A549 (cell line): ENCODE results near the gene BCAS1. TPM values are rescaled to one million over a fixed set of nuclear protein-coding genes. Genes with fewer than 3 reads are reported as not detected.

Source experiments
- ATAC-seq, 2 experiments: fragments of 200-7000 bp in 1 of 2; fragments of >200 bp in 1 of 2; cut with Nextera tagmentation in 1 of 2; cut with Tn5 transposase in 1 of 2; 3 replicates each; pipeline versions ENCODE4 v1.8.0 to v1.9.1; 2018 to 2020; ENCODE audit warnings: mild to moderate bottlenecking in 1 of 2, moderate library complexity in 1 of 2
- CTCF ChIA-PET: fragments of 300-600 bp; sonication (Branson Sonifier 250); formaldehyde crosslinking; extraction: SDS; loops from one replicate; lab custom pipeline; 2021; ENCODE audit warnings: antibody characterized with exemption, inconsistent platforms; lab: Yijun Ruan, JAX
- POLR2A ChIA-PET: fragments of 350-600 bp; formaldehyde crosslinking; extraction: SDS; loops from one replicate; lab custom pipeline; 2021; ENCODE audit warnings: antibody characterized with exemption, inconsistent platforms; lab: Yijun Ruan, JAX
- DNase-seq, 2 experiments: peaks; one replicate each; pipeline versions ENCODE4 v3.0.0 to v3.0.0-alpha.2; 2011 to 2016; ENCODE audit warnings: low read depth in 1 of 2, low spot score in 1 of 2
- FAIRE-seq: peaks from 2 replicates; lab custom pipeline; 2011; peaks lifted over from hg19 to GRCh38; lab: Jason Lieb, UNC
- H3K27ac ChIP-seq, 2 experiments: fragments of >200 bp; sonication (Bioruptor Twin); formaldehyde crosslinking; 3 replicates each; pipeline ENCODE4 v1.5.1; 2016 to 2017
- H3K4me1 ChIP-seq: fragments of >200 bp; sonication (Bioruptor Twin); formaldehyde crosslinking; 3 replicates; pipeline ENCODE4 v1.6.1; 2016
- H3K4me2 ChIP-seq: fragments of >200 bp; sonication (Bioruptor Twin); formaldehyde crosslinking; 3 replicates; pipeline ENCODE4 v1.6.1; 2016
- H3K4me3 ChIP-seq: fragments of >200 bp; sonication (Bioruptor Twin); formaldehyde crosslinking; 3 replicates; pipeline ENCODE4 v1.5.1; 2016
- H3K9me3 ChIP-seq: fragments of >200 bp; sonication (Bioruptor Twin); formaldehyde crosslinking; 3 replicates; pipeline ENCODE4 v1.6.1; 2016
- CHD4 ChIP-seq: fragments of 200-600 bp; sonication (generic); IDR thresholded peaks from 2 replicates; pipeline ENCODE4 v1.6.1; 2016; ENCODE audit warnings: antibody characterized with exemption, mild to moderate bottlenecking, borderline replicate concordance
- EHMT2 ChIP-seq: fragments of 200-600 bp; sonication (generic); IDR thresholded peaks from 2 replicates; pipeline ENCODE4 v1.6.1; 2016; ENCODE audit warnings: antibody characterized with exemption, low read depth, mild to moderate bottlenecking, moderate library complexity
- FOXS1 ChIP-seq: fragments of 250-450 bp; sonication (Bioruptor Pico); IDR thresholded peaks from 2 replicates; pipeline ENCODE4 v1.5.0; 2020; ENCODE audit warnings: mild to moderate bottlenecking, moderate library complexity
- GATA3 ChIP-seq: IDR thresholded peaks from 2 replicates; pipeline ENCODE4 v1.6.1; 2012; ENCODE audit warnings: borderline replicate concordance
- HDAC2 ChIP-seq: fragments of 200-600 bp; sonication (generic); IDR thresholded peaks from 2 replicates; pipeline ENCODE4 v1.6.1; 2016
- HMGXB4 ChIP-seq: fragments of 250-450 bp; sonication (Bioruptor Pico); IDR thresholded peaks from 2 replicates; pipeline ENCODE4 v1.5.0; 2021; ENCODE audit warnings: mild to moderate bottlenecking, moderate library complexity, borderline replicate concordance
- JUNB ChIP-seq: fragments of >200 bp; sonication (Bioruptor Twin); formaldehyde crosslinking; IDR thresholded peaks from 2 replicates; pipeline ENCODE4 v1.6.1; 2016
- NFE2L2 ChIP-seq: fragments of 150-350 bp; conservative IDR thresholded peaks from 2 replicates; pipeline ENCODE4 v1.6.1; 2014; ENCODE audit warnings: low read length
- NPAS2 ChIP-seq: fragments of 250-450 bp; sonication (Bioruptor Pico); IDR thresholded peaks from 2 replicates; pipeline ENCODE4 v1.8.0; 2022; ENCODE audit warnings: mild to moderate bottlenecking, moderate library complexity, borderline replicate concordance
- NR3C1 ChIP-seq: fragments of >200 bp; sonication (Bioruptor Twin); formaldehyde crosslinking; IDR thresholded peaks from 3 replicates; pipeline ENCODE4 v1.6.1; 2017
- PBX3 ChIP-seq: IDR thresholded peaks from 2 replicates; pipeline ENCODE4 v1.6.1; 2012
- POLR2A ChIP-seq: IDR thresholded peaks from 2 replicates; pipeline ENCODE4 v1.6.1; 2012; ENCODE audit warnings: mild to moderate bottlenecking, low read length
- RAD21 ChIP-seq, 2 experiments: fragments of >200 bp in 1 of 2; sonication (Bioruptor Twin) in 1 of 2; formaldehyde crosslinking in 1 of 2; IDR thresholded peaks in 1 of 2; conservative IDR thresholded peaks in 1 of 2; 2 replicates in 1 of 2; 3 replicates in 1 of 2; pipeline ENCODE4 v1.6.1; 2012 to 2018; ENCODE audit warnings: inconsistent platforms in 1 of 2
- RARB ChIP-seq: fragments of 250-450 bp; sonication (Bioruptor Pico); IDR thresholded peaks from 2 replicates; pipeline ENCODE4 v1.8.0; 2021; ENCODE audit warnings: mild to moderate bottlenecking, moderate library complexity
- RCOR1 ChIP-seq: fragments of 150-350 bp; IDR thresholded peaks from 2 replicates; pipeline ENCODE4 v1.6.1; 2014; ENCODE audit warnings: antibody characterized with exemption, low read length, low read depth
- REST ChIP-seq: fragments of 200-600 bp; sonication (generic); IDR thresholded peaks from 2 replicates; pipeline ENCODE4 v1.6.1; 2016; ENCODE audit warnings: antibody characterized with exemption, mild to moderate bottlenecking, moderate library complexity
- RFX5 ChIP-seq: fragments of 450-650 bp; IDR thresholded peaks from 2 replicates; pipeline ENCODE4 v1.7.1; 2014; ENCODE audit warnings: antibody characterized with exemption, mild to moderate bottlenecking, moderate library complexity
- RNF2 ChIP-seq: fragments of 200-600 bp; sonication (generic); IDR thresholded peaks from 2 replicates; pipeline ENCODE4 v1.6.1; 2016; ENCODE audit warnings: low read depth, mild to moderate bottlenecking, antibody characterized with exemption, moderate library complexity, borderline replicate concordance
- SMC3 ChIP-seq: fragments of >200 bp; sonication (Bioruptor Twin); formaldehyde crosslinking; IDR thresholded peaks from 3 replicates; pipeline ENCODE4 v1.6.1; 2018; ENCODE audit warnings: inconsistent platforms
- SREBF2 ChIP-seq: fragments of 450-650 bp; IDR thresholded peaks from 2 replicates; pipeline ENCODE4 v1.6.1; 2014; ENCODE audit warnings: mild to moderate bottlenecking, moderate library complexity
- TFCP2L1 ChIP-seq: fragments of 250-450 bp; sonication (Bioruptor Pico); IDR thresholded peaks from 2 replicates; pipeline ENCODE4 v1.5.0; 2021; ENCODE audit warnings: mild to moderate bottlenecking
- TP53 ChIP-seq: fragments of 250-450 bp; sonication (Bioruptor Pico); IDR thresholded peaks from 2 replicates; pipeline ENCODE4 v1.5.0; 2021; ENCODE audit warnings: mild to moderate bottlenecking, moderate library complexity
- ZNF302 ChIP-seq: fragments of 250-450 bp; sonication (Bioruptor Pico); IDR thresholded peaks from 2 replicates; pipeline ENCODE4 v1.9.0; 2021; ENCODE audit warnings: inconsistent platforms, mild to moderate bottlenecking, moderate library complexity
- ZSCAN20 ChIP-seq: fragments of 250-450 bp; sonication (Bioruptor Pico); IDR thresholded peaks from 2 replicates; pipeline ENCODE4 v1.8.0; 2022; ENCODE audit warnings: mild to moderate bottlenecking, moderate library complexity
- WGBS: methylation state at CpG from one replicate; pipeline ENCODE4 v1.1.6; 2017; ENCODE audit errors: missing lambda C conversion rate; 5-methylcytosine and 5-hydroxymethylcytosine counted together
- polyA plus RNA-seq, 4 experiments: library from polyadenylated mRNA; depleted of rRNA in 3 of 4; stranded (reverse); fragments of >200 nt; fragmentation: RNase III in 1 of 4; extraction: RNeasy Plus Mini Kit Qiagen cat#74134 plus additional on column Dnase treatment in 1 of 4; gene quantifications; 2 replicates in 3 of 4; 3 replicates in 1 of 4; pipeline ENCODE4 v1.2.3, GENCODE V29; 2011 to 2017
- TF ChIP-seq, protein P1 (sequence below): fragments of 250-450 bp; sonication (Bioruptor Pico); IDR thresholded peaks from 2 replicates; pipeline ENCODE4 v1.5.0; 2020; ENCODE audit warnings: low read depth, mild to moderate bottlenecking, moderate library complexity

Gene BCAS1
- polyA plus RNA-seq, 2 of the 4 experiments (the other 2 are of a cell fraction) = 1.4 to 3.9 TPM

DNA sequence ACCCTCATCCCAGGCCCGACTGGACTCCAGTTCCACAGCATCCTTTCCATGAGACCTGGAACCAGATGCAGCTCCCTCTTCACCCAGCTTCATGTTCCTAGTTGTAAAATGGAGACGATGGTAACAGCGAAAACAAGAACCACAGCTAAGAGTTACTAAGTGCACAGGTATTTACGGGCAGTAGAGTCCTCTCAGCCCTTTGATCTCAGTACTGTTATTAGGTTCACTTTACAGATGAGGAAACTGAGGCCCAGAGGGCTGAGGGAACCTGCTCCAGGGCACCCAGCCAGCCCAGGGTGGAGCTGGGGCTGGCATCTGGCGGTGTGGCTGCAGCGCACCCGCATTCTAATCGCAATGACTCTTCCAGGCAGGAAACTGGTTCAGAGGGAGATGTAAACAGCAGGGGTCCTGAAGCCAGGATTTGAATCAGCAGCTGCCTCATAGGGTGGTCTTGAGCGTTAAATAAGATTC lies 858 bp downstream of the BCAS1 start (continued):
- TF ChIP-seq SREBF2 (no peak), PBX3 (no peak), ZSCAN20 (no peak), RAD21 (conservative IDR thresholded peaks at IDR 0.05 in 1 of 2, IDR thresholded peaks at IDR 0.05 in 1 of 2) (no peak)

DNA sequence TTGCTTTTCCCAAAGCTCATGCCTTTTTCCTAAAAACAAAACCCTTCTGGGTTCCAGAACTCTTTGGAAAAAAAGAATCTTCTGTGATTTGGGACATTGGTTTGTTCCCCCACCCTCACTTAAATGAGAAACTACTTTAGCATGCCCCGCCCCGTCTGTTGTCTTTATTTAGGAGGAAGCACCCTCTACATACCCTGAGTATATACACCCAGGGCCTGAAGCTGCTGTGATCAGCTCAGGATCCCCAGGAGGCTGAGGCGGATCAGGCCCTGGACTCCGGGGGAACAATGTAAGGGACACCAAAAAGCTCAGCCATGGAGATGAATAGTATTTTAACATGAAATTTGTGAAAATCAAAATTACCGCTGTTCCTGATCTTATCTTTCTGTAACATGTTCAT lies 1.4 kb downstream of the BCAS1 start:
- no peak for FAIRE-seq
- ChIA-PET CTCF (interaction anchor here (0.5 to 1.5 kb wide), 7 partner anchors 14 to 491 kb away, joined by 3 to 8 read pairs (median 4); no protein-coding TSS in a partner anchor), POLR2A (no interaction called here)
- Histone ChIP-seq H3K9me3 (no peaks in the 10 kb centered on the region), H3K4me1 (peaks cover 56% of the 10 kb centered on the region), H3K4me3 (no peak overlapping the region), H3K27ac (peak overlapping the region; percentile 74 to 86; a peak in 5 of 6 replicates), H3K4me2 (peak overlapping the region; percentile 66)
- ATAC-seq = no peak
- WGBS = 89% methylated on average over 5 of the region's 5 CpGs
- TF ChIP-seq JUNB (no peak), NR3C1 (no peak), RCOR1 (no peak), RFX5 (no peak), NPAS2 (no peak), ZNF302 (CRISPR knock-in tag) (no peak), EHMT2 (no peak), RNF2 (no peak), GATA3 (no peak), TP53 (no peak), RARB (CRISPR knock-in tag) (no peak), NFE2L2 (no peak), HMGXB4 (CRISPR knock-in tag) (no peak), HDAC2 (no peak), TFCP2L1 (CRISPR knock-in tag) (no peak), POLR2A (no peak)
- DNase-seq = no peak

- TF ChIP-seq, protein P1, sequence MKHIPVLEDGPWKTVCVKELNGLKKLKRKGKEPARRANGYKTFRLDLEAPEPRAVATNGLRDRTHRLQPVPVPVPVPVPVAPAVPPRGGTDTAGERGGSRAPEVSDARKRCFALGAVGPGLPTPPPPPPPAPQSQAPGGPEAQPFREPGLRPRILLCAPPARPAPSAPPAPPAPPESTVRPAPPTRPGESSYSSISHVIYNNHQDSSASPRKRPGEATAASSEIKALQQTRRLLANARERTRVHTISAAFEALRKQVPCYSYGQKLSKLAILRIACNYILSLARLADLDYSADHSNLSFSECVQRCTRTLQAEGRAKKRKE = no peak
- TF ChIP-seq REST (no peak), FOXS1 (CRISPR knock-in tag) (no peak), GATA3 (no peak), TFCP2L1 (CRISPR knock-in tag) (no peak), CHD4 (no peak), SMC3 (no peak)
- TF ChIP-seq, all 56 proteins: peak for 0
- peaks cover 58% of the 10 kb centered on the region for H3K4me1 ChIP-seq
- DNase-seq = no peak
- H3K4me3 ChIP-seq = no peak overlapping the region
- no peak for FAIRE-seq
- no peaks in the 10 kb centered on the region for H3K9me3 ChIP-seq
- CTCF ChIA-PET = interaction anchor here (0.6 to 1.5 kb wide), 7 partner anchors 12 to 173 kb away, joined by 3 to 8 read pairs (median 4); no protein-coding TSS in a partner anchor
- WGBS = 91% methylated on average over 4 of the region's 5 CpGs
- POLR2A ChIA-PET = interaction anchor here (0.9 kb wide), 1 partner anchor 22 kb away, joined by 3 read pairs; no protein-coding TSS in a partner anchor
- H3K27ac ChIP-seq = peak overlapping the region; percentile 74 to 86
- H3K4me2 ChIP-seq = peak overlapping the region; percentile 66
- ATAC-seq = no peak
Measured at GRCh38 chr20:54068495-54068894, 1.9 kb downstream of the BCAS1 start.
